GM12875 (cell line): ENCODE data around the gene DRG2.

ENCODE experiments used
- H3K4me3 ChIP-seq: one replicate; pipeline ENCODE4 v1.5.1; 2011; ENCODE audit warnings: low read depth, low read length, control low read depth
- CTCF ChIP-seq: IDR thresholded peaks from 2 replicates; pipeline ENCODE4 v1.5.1; 2011; ENCODE audit warnings: low read depth, mild to moderate bottlenecking, control low read depth, inconsistent platforms, low read length, moderate library complexity, borderline replicate concordance; ENCODE audit not compliant: insufficient read depth

Gene DRG2

GRCh38 chr17:18148586-18148985, 60.8 kb downstream of the DRG2 start:
- no peak overlapping the region for H3K4me3 ChIP-seq
- TF ChIP-seq CTCF, result no peak

DNA sequence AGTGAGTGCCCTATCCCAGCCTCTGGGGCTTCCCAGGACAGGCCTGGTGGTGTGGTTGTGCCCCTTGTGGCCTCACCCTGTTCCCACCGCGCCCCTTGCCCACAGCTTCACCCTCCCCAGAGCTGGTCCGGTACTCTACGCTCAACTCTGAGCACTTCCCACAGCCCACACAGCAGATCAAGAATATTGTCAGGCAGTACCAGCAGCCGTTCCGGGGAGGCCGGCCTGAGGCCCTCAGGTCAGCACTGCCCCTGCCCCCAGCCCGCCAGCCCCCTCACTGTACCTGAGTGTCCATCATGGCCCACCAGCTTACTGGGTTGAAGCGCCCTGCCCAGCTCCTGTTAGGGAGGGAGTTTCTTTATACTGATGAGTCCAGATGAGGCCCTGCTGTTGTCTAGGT, 63.5 kb downstream of the DRG2 start:
- TF ChIP-seq CTCF, result no peak
- H3K4me3 ChIP-seq, result no peak overlapping the region

DNA sequence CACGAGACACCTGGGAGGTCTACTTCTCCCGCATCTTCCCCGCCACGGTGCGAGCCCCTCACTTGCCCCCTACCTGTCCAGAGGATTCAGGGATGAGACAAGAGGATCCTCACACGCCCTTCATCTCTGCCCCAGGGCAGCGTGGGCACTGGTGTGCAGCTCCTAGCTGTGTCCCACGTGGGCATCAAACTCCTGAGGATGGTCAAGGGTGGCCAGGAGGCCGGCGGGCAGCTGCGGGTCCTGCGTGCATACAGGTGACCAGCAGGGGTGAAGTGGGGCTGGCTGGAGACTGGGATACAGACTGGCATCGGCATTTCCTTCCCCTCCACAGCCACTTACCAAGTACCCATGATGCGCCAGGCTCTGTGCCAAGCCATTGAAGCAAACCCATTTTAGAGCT, 67.4 kb downstream of the DRG2 start:
- no peak overlapping the region for H3K4me3 ChIP-seq
- no peak for TF ChIP-seq CTCF

DNA sequence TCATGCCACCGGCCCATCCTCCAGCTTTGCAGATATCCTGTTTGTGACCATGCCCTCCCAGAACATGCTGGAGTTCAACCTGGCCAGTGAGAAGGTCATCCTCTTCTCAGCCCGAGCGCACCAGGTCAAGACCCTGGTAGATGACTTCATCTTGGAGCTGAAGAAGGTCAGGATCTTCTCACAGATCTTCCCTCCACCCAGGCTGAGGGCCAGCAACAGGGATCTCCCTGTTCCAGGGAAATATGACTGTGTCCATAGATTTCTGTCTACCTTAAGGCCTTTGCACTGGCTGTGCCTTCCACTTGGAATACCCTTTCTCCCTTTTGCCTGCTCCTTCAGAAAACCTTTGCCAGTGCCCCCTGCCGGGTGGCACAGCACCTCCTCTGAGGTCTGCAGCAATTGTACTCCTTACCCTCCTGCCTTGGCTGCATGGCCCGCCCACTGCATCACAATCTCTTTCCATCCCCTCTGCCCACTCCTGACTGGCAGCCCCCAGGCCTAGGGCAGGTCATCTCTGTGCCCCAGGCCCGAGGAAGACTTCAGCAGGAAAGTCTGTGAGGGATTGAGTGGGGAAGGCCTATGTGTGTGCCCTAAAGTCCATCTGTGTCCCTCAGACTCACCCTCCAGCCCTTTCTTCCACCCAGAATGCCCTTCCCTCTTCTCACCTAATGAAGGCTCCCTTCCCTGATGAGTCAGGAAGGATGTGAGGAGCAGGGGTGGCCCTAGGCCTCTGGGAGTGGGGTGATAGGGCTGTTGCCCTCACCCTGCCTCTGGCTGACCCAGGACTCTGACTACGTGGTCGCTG, 68.6 kb downstream of the DRG2 start:
- no peak for TF ChIP-seq CTCF
- no peak overlapping the region for H3K4me3 ChIP-seq

DNA sequence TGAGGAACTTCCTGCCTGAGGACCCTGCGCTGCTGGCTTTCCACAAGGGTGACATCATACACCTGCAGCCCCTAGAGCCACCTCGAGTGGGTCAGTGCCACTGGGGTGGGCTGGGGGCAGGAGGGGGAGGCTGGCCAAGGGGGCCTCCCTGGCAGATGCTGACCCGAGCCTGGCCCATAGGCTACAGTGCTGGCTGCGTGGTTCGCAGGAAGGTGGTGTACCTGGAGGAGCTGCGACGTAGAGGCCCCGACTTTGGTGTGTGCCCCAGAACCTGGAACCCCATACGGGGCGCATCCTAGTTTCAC, 69.2 kb downstream of the DRG2 start:
- no peak for TF ChIP-seq CTCF
- H3K4me3 ChIP-seq, result no peak overlapping the region
